B cell (primary cell): ENCODE data around the gene CDC42SE2. TPM values are rescaled to one million over a fixed set of nuclear protein-coding genes. Genes with fewer than 3 reads are reported as not detected.

Experiments used
- ATAC-seq: fragments of 200-7000 bp; cut with Tn5 transposase; one replicate; pipeline ENCODE4 v1.10.0; 2021; ENCODE audit warnings: low read depth, mild to moderate bottlenecking, moderate number of reproducible peaks, moderate library complexity
- CTCF ChIA-PET: fragments of 350-600 bp; sonication (Branson Sonifier 250); formaldehyde crosslinking; loops from one replicate; lab custom pipeline; 2021; ENCODE audit warnings: antibody characterized with exemption, inconsistent platforms; lab: Charles Lee
- POLR2A ChIA-PET: fragments of 350-600 bp; sonication (Branson Sonifier 250); formaldehyde crosslinking; loops from one replicate; lab custom pipeline; 2021; ENCODE audit warnings: antibody characterized with exemption; lab: Charles Lee
- DNase-seq: peaks from one replicate; pipeline ENCODE4 v3.0.0; 2013
- H2AFZ ChIP-seq: 2 replicates; pipeline ENCODE4 v1.6.1; 2012; ENCODE audit warnings: mild to moderate bottlenecking, low read depth, low read length; ENCODE audit not compliant: insufficient read depth, poor library complexity, severe bottlenecking
- H3K27ac ChIP-seq, 2 donors: 1 replicate in 1 of 2; 2 replicates in 1 of 2; pipeline ENCODE4 v1.5.1; 2012 to 2013; ENCODE audit warnings: low read length in 2 of 2, mild to moderate bottlenecking in 2 of 2, moderate library complexity in 1 of 2
- H3K27me3 ChIP-seq, 4 experiments: fragments of 200-600 bp in 1 of 4; sonication (generic) in 1 of 4; replicated peaks in 1 of 4; 1 replicate in 2 of 4; 2 replicates in 2 of 4; pipeline versions ENCODE4 v1.6.1 to v1.7.0; 2013 to 2016; ENCODE audit warnings: low read length in 3 of 4, mild to moderate bottlenecking in 2 of 4, mixed read lengths in 1 of 4, moderate library complexity in 1 of 4; ENCODE audit not compliant: insufficient read depth in 4 of 4, control insufficient read depth in 3 of 4; ENCODE audit errors: control extremely low read depth in 1 of 4
- H3K36me3 ChIP-seq, 2 experiments: replicated peaks in 1 of 2; 1 replicate in 1 of 2; 2 replicates in 1 of 2; pipeline versions ENCODE4 v1.6.1 to v1.7.1; 2013; ENCODE audit warnings: low read length in 1 of 2; ENCODE audit not compliant: insufficient read depth in 2 of 2, control insufficient read depth in 1 of 2; ENCODE audit errors: control extremely low read depth in 1 of 2, extremely low read depth in 1 of 2
- H3K4me1 ChIP-seq, 2 donors: fragments of 200-600 bp in 1 of 2; sonication (generic) in 1 of 2; 1 replicate in 1 of 2; 2 replicates in 1 of 2; pipeline versions ENCODE4 v1.5.1 to v1.6.1; 2013 to 2017; ENCODE audit warnings: low read length in 2 of 2; ENCODE audit not compliant: control insufficient read depth in 2 of 2, insufficient read depth in 2 of 2
- H3K4me2 ChIP-seq: replicated peaks from 2 replicates; pipeline ENCODE3; 2012; ENCODE audit warnings: mild to moderate bottlenecking, low read depth, low read length; ENCODE audit not compliant: poor library complexity, severe bottlenecking
- H3K4me3 ChIP-seq, 5 experiments: fragments of 200-600 bp in 1 of 5; sonication (generic) in 1 of 5; 1 replicate in 3 of 5; 2 replicates in 2 of 5; pipeline versions ENCODE4 v1.5.1 to v1.7.0; 2011 to 2016; ENCODE audit warnings: low read length in 4 of 5, mild to moderate bottlenecking in 4 of 5, low read depth in 2 of 5, control low read depth in 1 of 5, moderate library complexity in 1 of 5; ENCODE audit not compliant: insufficient read depth in 1 of 5; ENCODE audit errors: control extremely low read depth in 1 of 5, extremely low read depth in 1 of 5
- H3K79me2 ChIP-seq: fragments of 200-600 bp; sonication (generic); one replicate; pipeline ENCODE4 v1.6.0; 2016; ENCODE audit warnings: low read length; ENCODE audit not compliant: control insufficient read depth, insufficient read depth
- H3K9ac ChIP-seq: fragments of 200-600 bp; sonication (generic); 2 replicates; pipeline ENCODE4 v1.6.1; 2017; ENCODE audit warnings: mild to moderate bottlenecking, low read length, moderate library complexity
- H3K9me3 ChIP-seq, 3 donors: one replicate each; pipeline versions ENCODE4 v1.6.1 to v1.7.1; 2013; ENCODE audit warnings: low read length in 2 of 3; ENCODE audit not compliant: control insufficient read depth in 2 of 3, insufficient read depth in 1 of 3; ENCODE audit errors: control extremely low read depth in 1 of 3
- H4K20me1 ChIP-seq: 2 replicates; pipeline ENCODE4 v1.6.0; 2012; ENCODE audit warnings: mild to moderate bottlenecking, low read length; ENCODE audit not compliant: insufficient read depth, control insufficient read depth, poor library complexity, severe bottlenecking
- H3K27ac Mint-ChIP-seq: one replicate; pipeline ENCODE4 v1.8.0; 2021; ENCODE audit warnings: mixed read lengths
- H3K27me3 Mint-ChIP-seq: one replicate; pipeline ENCODE4 v1.8.0; 2021; ENCODE audit warnings: mixed read lengths
- H3K4me1 Mint-ChIP-seq: one replicate; pipeline ENCODE4 v1.8.0; 2021; ENCODE audit warnings: mixed read lengths
- H3K4me3 Mint-ChIP-seq: one replicate; pipeline ENCODE4 v1.8.0; 2021; ENCODE audit warnings: mixed read lengths
- H3K9me3 Mint-ChIP-seq: one replicate; pipeline ENCODE4 v1.8.0; 2022; ENCODE audit warnings: mixed read lengths; ENCODE audit not compliant: insufficient read depth
- EZH2 ChIP-seq: IDR thresholded peaks from 2 replicates; pipeline ENCODE4 v1.6.1; 2012; ENCODE audit warnings: borderline replicate concordance, low read depth, mild to moderate bottlenecking, moderate library complexity, low read length; ENCODE audit not compliant: insufficient read depth, poor library complexity, severe bottlenecking
- WGBS: methylation state at CpG from one replicate; pipeline ENCODE4 v1.1.5; 2013; ENCODE audit warnings: missing lambda C conversion rate; ENCODE audit not compliant: insufficient coverage; 5-methylcytosine and 5-hydroxymethylcytosine counted together
- intact Hi-C: fragments of 100-400 bp; cut with micrococcal nuclease; formaldehyde crosslinking; loops from one replicate; pipeline ENCODE4 v1.10.0; 2022
- polyA plus RNA-seq: library from polyadenylated mRNA; depleted of rRNA; stranded (reverse); fragments of >200 nt; gene quantifications from 2 replicates; pipeline ENCODE4 v1.2.3, GENCODE V29; 2012
- total RNA-seq, 2 donors: library from RNA; stranded (reverse); fragments of 120-200 nt in 1 of 2; gene quantifications; 1 replicate in 1 of 2; 2 replicates in 1 of 2; pipeline versions ENCODE4 v1.2.3 to v1.2.4, GENCODE V29; 2013 to 2022
- TF ChIP-seq, protein P1 (sequence below): fragments of 200-600 bp; IDR thresholded peaks from one replicate; pipeline ENCODE4 v1.8.0; 2022; ENCODE audit warnings: antibody characterized with exemption, mild to moderate bottlenecking

CDC42SE2 gene
- total and polyA plus RNA-seq, 2 donors (not counting 1 experiment from before 2014, with no cell fraction given): 42.5 to 161 TPM

DNA sequence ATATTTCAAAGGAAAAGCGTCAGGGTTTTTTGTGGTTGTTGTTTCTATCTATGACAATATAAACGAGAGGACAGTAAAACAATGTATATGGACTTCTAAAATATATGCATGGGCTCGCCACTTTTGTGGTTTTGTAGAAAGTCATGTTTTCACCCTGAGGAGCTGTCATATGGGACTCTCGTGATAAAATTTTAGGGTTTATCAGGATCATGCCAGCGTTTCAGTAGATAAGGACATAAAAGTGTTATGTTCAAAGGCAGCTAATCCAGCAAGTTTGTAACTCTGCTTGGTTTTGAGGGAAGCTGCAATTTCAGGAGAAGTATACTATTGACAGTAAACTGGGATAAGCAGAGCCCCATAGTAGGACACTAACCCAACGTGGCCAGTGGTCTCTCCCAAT is 120.3 kb downstream of the CDC42SE2 start:
- no peak overlapping the region for H2AFZ ChIP-seq
- H3K27ac Mint-ChIP-seq: peak overlapping the region; percentile 28
- H3K4me1 Mint-ChIP-seq: peaks cover 49% of the 10 kb centered on the region
- peaks cover 10 to 32% of the 10 kb centered on the region in 2 experiments for H3K36me3 ChIP-seq
- no peak overlapping the region for H3K4me2 ChIP-seq
- peaks cover 38 to 40% of the 10 kb centered on the region in 2 donors for H3K4me1 ChIP-seq
- peak overlapping the region in 1 of 2 donors; percentile 59 for H3K27ac ChIP-seq
- intact Hi-C loops: loop anchor here (5.0 to 10.0 kb wide), 2 partner anchors 251 to 272 kb away; partner anchors contain the start of gene RAPGEF6
- POLR2A ChIA-PET: interaction anchor here (0.5 to 0.6 kb wide), 2 partner anchors 95 to 183 kb away, joined by 4 to 5 read pairs; no protein-coding TSS in a partner anchor
- no peak overlapping the region for H3K4me3 Mint-ChIP-seq
- H3K9me3 ChIP-seq: peaks cover 0 to 6% (median 0%) of the 10 kb centered on the region in 3 donors
- TF ChIP-seq, protein P1, sequence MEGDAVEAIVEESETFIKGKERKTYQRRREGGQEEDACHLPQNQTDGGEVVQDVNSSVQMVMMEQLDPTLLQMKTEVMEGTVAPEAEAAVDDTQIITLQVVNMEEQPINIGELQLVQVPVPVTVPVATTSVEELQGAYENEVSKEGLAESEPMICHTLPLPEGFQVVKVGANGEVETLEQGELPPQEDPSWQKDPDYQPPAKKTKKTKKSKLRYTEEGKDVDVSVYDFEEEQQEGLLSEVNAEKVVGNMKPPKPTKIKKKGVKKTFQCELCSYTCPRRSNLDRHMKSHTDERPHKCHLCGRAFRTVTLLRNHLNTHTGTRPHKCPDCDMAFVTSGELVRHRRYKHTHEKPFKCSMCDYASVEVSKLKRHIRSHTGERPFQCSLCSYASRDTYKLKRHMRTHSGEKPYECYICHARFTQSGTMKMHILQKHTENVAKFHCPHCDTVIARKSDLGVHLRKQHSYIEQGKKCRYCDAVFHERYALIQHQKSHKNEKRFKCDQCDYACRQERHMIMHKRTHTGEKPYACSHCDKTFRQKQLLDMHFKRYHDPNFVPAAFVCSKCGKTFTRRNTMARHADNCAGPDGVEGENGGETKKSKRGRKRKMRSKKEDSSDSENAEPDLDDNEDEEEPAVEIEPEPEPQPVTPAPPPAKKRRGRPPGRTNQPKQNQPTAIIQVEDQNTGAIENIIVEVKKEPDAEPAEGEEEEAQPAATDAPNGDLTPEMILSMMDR: no peak
- TF ChIP-seq EZH2: no peak
- H3K79me2 ChIP-seq: peaks cover 91% of the 10 kb centered on the region
- 78% methylated on average over 2 of the region's 6 CpGs for WGBS
- H4K20me1 ChIP-seq: no peaks in the 10 kb centered on the region
- no peaks in the 10 kb centered on the region for H3K27me3 ChIP-seq
- no peak overlapping the region for H3K4me3 ChIP-seq
- H3K27me3 Mint-ChIP-seq: no peaks in the 10 kb centered on the region
- CTCF ChIA-PET: interaction anchor here (0.6 to 4.0 kb wide), 8 partner anchors 10 to 224 kb away, joined by 3 to 117 read pairs (median 4); partner anchors contain the start of gene CDC42SE2
- no peaks in the 10 kb centered on the region for H3K9me3 Mint-ChIP-seq
- no peak overlapping the region for H3K9ac ChIP-seq
- ATAC-seq: no peak
- no peak for DNase-seq

DNA sequence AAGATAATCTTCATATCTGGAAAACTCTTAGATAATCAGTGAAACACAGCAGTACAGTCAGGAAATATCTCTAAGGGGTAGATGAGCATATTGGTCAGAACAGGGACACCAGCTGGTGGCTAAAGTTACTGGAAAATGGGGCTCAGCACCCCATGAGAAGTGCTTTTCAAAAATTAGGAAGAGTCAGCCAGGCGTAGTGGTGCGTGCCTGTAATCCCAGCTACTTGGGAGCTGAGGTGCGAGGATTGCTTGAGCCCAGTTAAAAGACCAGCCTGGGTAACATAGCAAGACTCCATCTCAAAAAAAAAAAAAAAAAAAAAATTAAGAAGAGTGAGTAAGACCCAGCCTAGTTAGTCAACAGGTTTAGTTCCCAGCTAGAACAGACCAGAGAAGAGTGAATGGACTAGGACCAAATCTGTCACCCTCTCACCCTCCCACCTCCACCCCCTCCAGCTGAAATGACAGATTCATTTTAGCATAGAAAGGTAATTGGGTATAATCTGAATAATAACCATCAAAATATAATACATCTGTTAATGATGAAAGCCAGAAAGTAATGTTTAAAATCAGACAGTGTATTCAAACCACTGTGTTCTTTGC is 120.9 kb downstream of the CDC42SE2 start:
- H3K27ac Mint-ChIP-seq: peak overlapping the region; percentile 28
- ATAC-seq: no peak
- TF ChIP-seq EZH2: no peak
- TF ChIP-seq, protein P1: no peak
- H3K27ac ChIP-seq: peak overlapping the region in 1 of 2 donors; percentile 59
- H3K9ac ChIP-seq: no peak overlapping the region
- no peaks in the 10 kb centered on the region for H4K20me1 ChIP-seq
- H3K27me3 ChIP-seq: no peaks in the 10 kb centered on the region
- peaks cover 34 to 35% of the 10 kb centered on the region in 2 donors for H3K4me1 ChIP-seq
- no peak overlapping the region for H3K4me3 Mint-ChIP-seq
- WGBS: no CpG with 5 or more reads among the region's 3 CpGs
- no peak overlapping the region for H3K4me3 ChIP-seq
- H3K36me3 ChIP-seq: peaks cover 10 to 37% of the 10 kb centered on the region in 2 experiments
- no peak overlapping the region for H2AFZ ChIP-seq
- intact Hi-C loops: loop anchor here (5.0 to 10.0 kb wide), 2 partner anchors 250 to 272 kb away; partner anchors contain the start of gene RAPGEF6
- no peaks in the 10 kb centered on the region for H3K9me3 Mint-ChIP-seq
- H3K4me1 Mint-ChIP-seq: peaks cover 50% of the 10 kb centered on the region
- no peaks in the 10 kb centered on the region for H3K27me3 Mint-ChIP-seq
- CTCF ChIA-PET: interaction anchor here (0.7 to 1.5 kb wide), 6 partner anchors 11 to 224 kb away, joined by 3 to 5 read pairs (median 4); no protein-coding TSS in a partner anchor
- H3K4me2 ChIP-seq: no peak overlapping the region
- peaks cover 0 to 6% (median 0%) of the 10 kb centered on the region in 3 donors for H3K9me3 ChIP-seq
- POLR2A ChIA-PET: interaction anchor here (0.5 to 0.6 kb wide), 2 partner anchors 95 to 183 kb away, joined by 4 to 5 read pairs; no protein-coding TSS in a partner anchor
- DNase-seq: no peak
- H3K79me2 ChIP-seq: peaks cover 92% of the 10 kb centered on the region
